ENCODE data around the gene TMCO5A.
"Not testable (repeated sequence)": the region's sequence is repeated elsewhere in the genome, so short reads cannot be mapped to it uniquely, and the experiment has no call there.

TMCO5A gene

DNA sequence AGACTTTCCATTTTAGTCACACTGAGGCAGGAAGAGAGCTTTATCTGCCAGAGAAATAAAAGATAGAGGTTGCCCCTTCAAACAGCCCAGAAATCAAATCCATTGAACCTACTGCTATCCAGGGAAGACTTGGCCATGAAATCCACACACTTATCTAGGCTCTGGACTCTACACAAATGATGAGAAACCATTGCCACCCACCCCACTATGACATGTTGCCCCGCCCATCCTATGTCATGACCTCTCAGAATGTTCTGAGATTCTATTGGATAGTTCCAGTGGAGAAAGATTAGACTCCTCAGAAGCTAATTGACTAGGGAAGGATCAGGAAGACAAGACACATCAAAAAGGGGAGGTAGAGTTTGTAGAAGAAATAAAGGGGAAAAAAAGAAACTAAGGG is at the start of gene TMCO5A:
Gene TMCO5A, plus strand, starts transcription at position 301 of the 400 bp plus-strand sequence. CDS start 1,684 bp downstream, outside the sequence.
- no peak for DNase-seq

DNA sequence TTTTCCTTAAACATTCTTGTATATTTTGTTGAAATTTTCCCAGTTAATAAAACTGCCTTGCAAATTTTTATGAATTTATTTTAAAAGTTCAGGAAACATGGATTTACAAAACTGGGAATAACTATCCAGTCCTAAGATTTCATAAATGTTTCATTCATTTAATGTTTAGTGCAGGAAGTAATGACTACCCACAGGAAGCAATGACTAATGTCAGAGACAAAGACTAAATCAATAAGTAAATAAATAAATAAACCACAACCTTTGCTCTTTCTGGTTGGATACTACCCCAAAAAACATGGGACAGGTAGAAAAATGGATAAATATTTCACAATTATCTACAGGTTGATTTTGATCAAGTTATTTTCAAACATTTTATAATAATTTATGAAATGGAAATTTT is 48.8 kb upstream of the TMCO5A start:
- DNase-seq: no peak

DNA sequence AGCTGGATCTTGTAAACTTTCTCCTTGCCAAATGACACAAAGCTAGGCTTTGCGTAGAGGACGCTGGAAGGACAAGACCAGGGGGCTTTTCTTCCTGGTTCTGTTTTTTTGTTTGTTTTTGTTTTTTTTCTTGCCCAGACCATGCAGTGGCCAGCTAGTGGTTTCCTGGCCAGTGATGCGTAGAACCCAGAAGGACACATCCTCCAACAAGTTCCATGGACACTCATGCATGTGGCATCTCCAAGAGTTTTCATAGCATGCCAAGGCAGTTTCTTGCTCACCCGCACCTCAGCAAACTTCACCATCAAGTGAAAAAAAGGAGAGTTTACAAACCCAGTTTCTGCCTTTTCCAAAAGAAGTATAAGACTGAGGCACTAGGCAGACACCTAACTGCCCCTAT is 46.1 kb upstream of the TMCO5A start:
- DNase-seq: no peak

DNA sequence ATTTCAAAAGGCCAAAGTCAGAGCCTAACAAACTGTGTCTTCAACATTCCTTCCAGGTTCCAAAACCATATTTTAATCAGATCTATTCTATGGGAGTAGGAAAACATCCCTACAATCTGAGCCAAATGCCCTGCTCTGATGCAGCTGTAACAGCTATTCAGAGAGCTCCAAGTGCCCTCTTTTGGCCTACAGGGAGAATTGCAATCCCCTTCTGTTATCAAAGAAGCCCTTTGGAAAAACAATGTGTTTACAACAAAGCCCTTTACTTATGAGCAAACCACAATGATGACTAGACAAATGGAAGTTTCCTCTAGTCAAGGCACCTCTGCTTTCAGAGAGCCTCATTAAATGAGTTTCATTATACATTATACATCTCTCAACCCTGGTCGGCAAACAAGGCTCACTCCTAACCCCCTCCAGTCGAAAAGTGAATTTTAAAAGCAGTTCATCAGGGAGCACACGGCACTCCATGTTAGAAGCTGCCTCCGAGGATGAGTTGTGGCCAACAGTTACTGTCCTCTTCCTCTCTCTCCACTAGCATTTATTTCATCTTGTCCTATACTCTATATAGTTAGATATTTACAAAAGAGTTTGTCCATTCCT is 42.6 kb upstream of the TMCO5A start:
- DNase-seq: no peak

- no peak for DNase-seq
These were observed 41.1 kb upstream of the TMCO5A start for GRCh38 chr15:37893309-37893708.

DNA sequence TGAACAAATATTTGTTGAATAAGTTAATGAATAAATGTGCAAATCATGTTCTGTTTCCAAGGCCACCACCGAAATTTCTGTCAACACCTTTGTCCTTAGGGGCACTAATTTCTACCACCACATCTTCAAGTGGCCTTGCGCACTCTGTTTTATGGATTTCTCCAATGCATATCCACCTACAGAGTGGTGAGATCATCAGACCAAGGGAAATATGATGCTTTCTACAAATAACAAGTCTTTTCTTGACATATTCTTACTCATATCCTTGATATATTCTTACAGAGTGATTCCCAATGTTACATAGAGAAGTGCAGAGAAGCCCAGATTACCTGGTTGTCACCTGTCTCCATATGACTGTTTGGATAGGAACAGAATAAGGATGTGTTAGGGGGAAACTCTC is 36.1 kb upstream of the TMCO5A start:
- DNase-seq: no peak

- DNase-seq: no peak
These were observed 33.9 kb upstream of the TMCO5A start for GRCh38 chr15:37900326-37901221.

GRCh38 chr15:37902126-37902525 is 32.3 kb upstream of the TMCO5A start:
- DNase-seq: no peak

DNA sequence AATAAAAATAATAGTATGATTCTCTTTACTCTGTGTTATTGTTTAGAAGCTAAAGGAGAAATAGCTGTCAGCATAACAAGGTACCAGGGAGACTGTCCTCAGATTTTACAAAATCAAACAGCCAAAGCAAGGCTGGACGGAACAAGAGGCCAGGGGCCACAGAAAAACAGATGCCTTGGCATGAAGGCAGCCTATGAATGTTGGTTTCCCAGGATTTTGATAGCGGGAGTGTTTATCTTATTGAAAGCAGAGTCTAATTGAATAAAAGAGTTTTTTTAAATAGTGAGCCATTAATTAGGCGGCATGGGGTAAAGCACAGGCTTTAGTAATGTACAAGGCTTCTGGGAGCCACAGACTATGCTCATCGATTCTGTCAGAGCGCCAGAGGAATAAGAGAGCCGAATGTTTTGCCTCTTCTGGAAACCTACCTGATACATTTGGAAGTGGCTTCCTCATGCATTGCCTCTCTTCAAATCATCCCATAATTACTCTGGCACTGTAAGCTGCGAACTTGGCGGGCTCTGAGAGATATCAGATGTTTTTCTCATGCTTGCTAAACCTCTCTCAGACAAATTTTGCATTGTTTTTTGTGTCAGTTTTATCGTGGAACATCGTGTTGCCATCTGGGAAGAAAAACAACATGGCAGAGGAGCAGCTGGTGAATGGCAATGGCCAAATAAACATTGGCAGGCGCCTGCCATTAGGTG is 30.4 kb upstream of the TMCO5A start:
- no peak for DNase-seq

GRCh38 chr15:37907136-37907535 is 27.3 kb upstream of the TMCO5A start:
- DNase-seq: no peak

GRCh38 chr15:37921527-37922385 is 12.7 kb upstream of the TMCO5A start:
- DNase-seq: no peak

DNA sequence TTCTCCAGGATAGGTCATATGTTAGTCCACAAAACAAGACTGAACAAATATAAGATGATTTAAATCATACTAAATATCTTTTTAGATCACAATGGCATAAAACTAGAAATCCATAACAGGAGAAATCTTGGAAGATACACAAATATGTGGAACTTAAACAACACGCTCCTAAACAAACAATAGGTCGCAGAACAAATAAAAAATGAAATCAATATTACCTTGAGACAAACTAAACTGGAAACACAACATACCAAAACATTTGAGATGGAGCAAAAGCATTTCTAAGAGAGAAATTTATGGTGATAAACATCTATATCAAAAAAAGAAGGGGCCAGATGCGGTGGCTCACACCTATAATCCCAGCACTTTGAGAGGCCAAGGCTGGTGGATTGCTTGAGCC is 8.3 kb upstream of the TMCO5A start:
- DNase-seq: no peak

GRCh38 chr15:37929238-37929637 is 5.2 kb upstream of the TMCO5A start:
- DNase-seq: no peak

- DNase-seq: no peak
These were observed 3.1 kb upstream of the TMCO5A start for GRCh38 chr15:37931321-37931720.

GRCh38 chr15:37931868-37932267 is 2.6 kb upstream of the TMCO5A start:
- no peak for DNase-seq

- DNase-seq: no peak
These were observed 1.9 kb upstream of the TMCO5A start for GRCh38 chr15:37932549-37932948.

GRCh38 chr15:37933666-37934065 is 774 bp upstream of the TMCO5A start:
- DNase-seq: no peak

DNA sequence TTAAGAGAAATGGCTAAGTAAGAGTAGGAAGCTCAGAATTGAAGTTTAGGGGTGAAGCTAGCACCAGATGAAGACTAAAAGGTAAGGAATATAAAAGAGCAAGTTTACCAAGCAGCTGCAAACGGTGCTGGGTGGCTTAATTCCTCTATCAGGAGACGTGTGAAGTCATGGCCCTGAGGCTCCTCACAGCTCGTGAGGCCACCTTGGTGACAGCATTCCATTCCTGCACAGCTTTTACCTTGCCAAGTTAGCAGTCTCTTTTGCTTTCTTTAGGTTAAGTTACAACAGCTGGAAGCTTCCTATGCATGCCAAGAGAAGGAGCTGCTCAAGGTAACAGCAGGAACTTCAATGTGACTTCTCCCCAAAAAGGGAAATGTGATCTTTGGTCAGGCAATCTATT is 6.4 kb downstream of the TMCO5A start:
- no peak for DNase-seq

DNA sequence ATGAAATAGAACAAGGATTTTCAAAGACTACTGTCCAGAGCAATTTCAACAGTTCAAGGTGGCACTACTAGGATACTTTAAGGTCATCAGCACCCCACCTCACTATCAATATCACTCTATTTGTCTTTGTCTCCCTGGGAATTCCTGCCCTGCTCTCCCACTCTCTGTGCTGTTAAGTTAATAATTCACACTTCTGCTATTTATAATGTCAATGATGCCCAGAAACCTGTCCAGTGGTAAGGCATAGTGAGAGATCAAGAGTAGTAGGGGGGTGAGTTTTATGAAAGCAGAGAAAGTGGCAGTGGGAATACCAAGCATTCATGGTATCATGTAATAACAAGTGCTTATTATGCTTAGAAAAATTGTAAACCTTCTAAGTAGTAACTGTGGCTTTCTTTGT is 7.3 kb downstream of the TMCO5A start:
- DNase-seq: no peak

GRCh38 chr15:37951999-37952398 is 17.6 kb downstream of the TMCO5A start:
- no peak for DNase-seq

GRCh38 chr15:37960742-37961141 is 26.3 kb downstream of the TMCO5A start:
- not testable (repeated sequence) for DNase-seq

- no peak for DNase-seq
These were observed 33.3 kb downstream of the TMCO5A start for GRCh38 chr15:37967788-37968187.

- DNase-seq: no peak
These were observed 39.4 kb downstream of the TMCO5A start for GRCh38 chr15:37973856-37974255.

Measured in NCI-H524 treated with DMSO at 0.1 percent for 48 hours (cell line).